Measurements from ENCODE around the gene OOSP3. TPM values are rescaled to one million over a fixed set of nuclear protein-coding genes. Genes with fewer than 3 reads are reported as not detected.
"Not testable (repeated sequence)": the region's sequence is repeated elsewhere in the genome, so short reads cannot be mapped to it uniquely, and the experiment has no call there.

Gene OOSP3
- total RNA-seq, 1 experiment from 2014 or later = not detected

GRCh38 chr11:59898650-59899049 is 20.1 kb downstream of the OOSP3 start:
- H3K27me3 ChIP-seq = no peaks in the 10 kb centered on the region
- H3K9me3 ChIP-seq (replicated peaks) = no peaks in the 10 kb centered on the region; the same call in 1 of the 2 replicates
- peaks cover 14% of the 10 kb centered on the region for H3K4me1 ChIP-seq
- H3K27ac ChIP-seq = peak overlapping the region; percentile 7; the same call in 1 of the 2 replicates
- DNase-seq = peak; percentile 9 to 36
- H3K4me3 ChIP-seq = no peak overlapping the region
- no peaks in the 10 kb centered on the region for H3K36me3 ChIP-seq

GRCh38 chr11:59899532-59899931 is 20.9 kb downstream of the OOSP3 start:
- Histone ChIP-seq H3K9me3 (replicated peaks) (no peaks in the 10 kb centered on the region; the same call in 1 of the 2 replicates), H3K4me1 (peaks cover 14% of the 10 kb centered on the region), H3K4me3 (no peak overlapping the region), H3K27me3 (no peaks in the 10 kb centered on the region), H3K27ac (peak overlapping the region; percentile 7; the same call in 1 of the 2 replicates), H3K36me3 (no peaks in the 10 kb centered on the region)
- no peak for DNase-seq

- H3K4me3 ChIP-seq = no peak overlapping the region
- DNase-seq = no peak
- no peaks in the 10 kb centered on the region; the same call in 1 of the 2 replicates for H3K9me3 ChIP-seq (replicated peaks)
- no peaks in the 10 kb centered on the region for H3K36me3 ChIP-seq
- H3K4me1 ChIP-seq = peaks cover 14% of the 10 kb centered on the region
- no peaks in the 10 kb centered on the region for H3K27me3 ChIP-seq
- peak overlapping the region; percentile 56 for H3K27ac ChIP-seq
These were observed 22.0 kb downstream of the OOSP3 start for GRCh38 chr11:59900366-59901126.

GRCh38 chr11:59901306-59901705 is 22.7 kb downstream of the OOSP3 start:
- Histone ChIP-seq H3K4me1 (peaks cover 14% of the 10 kb centered on the region), H3K9me3 (replicated peaks) (no peaks in the 10 kb centered on the region; the same call in 1 of the 2 replicates), H3K27ac (peak overlapping the region; percentile 56), H3K36me3 (no peaks in the 10 kb centered on the region), H3K27me3 (no peaks in the 10 kb centered on the region), H3K4me3 (no peak overlapping the region)
- peak; percentile 39 to 60 for DNase-seq

- not testable (repeated sequence) for H3K36me3 ChIP-seq; DNase-seq; H3K9me3 ChIP-seq (replicated peaks); H3K4me3 ChIP-seq; H3K27ac ChIP-seq; H3K27me3 ChIP-seq
- peaks cover 14% of the 10 kb centered on the region for H3K4me1 ChIP-seq
These were observed 25.0 kb downstream of the OOSP3 start for GRCh38 chr11:59903569-59903968.

GRCh38 chr11:59918480-59918879 is 39.9 kb downstream of the OOSP3 start:
- 0 out of 2 replicates have a peak, but pooled peaks cover 4% of the 10 kb centered on the region for H3K4me1 ChIP-seq
- no peak for DNase-seq
- H3K36me3 ChIP-seq = no peaks in the 10 kb centered on the region
- no peaks in the 10 kb centered on the region for H3K27me3 ChIP-seq
- H3K9me3 ChIP-seq (replicated peaks) = no peaks in the 10 kb centered on the region
- H3K27ac ChIP-seq = no peak overlapping the region
- no peak overlapping the region for H3K4me3 ChIP-seq

- no peaks in the 10 kb centered on the region for H3K27me3 ChIP-seq
- 0 out of 2 replicates have a peak, but pooled peaks cover 2% of the 10 kb centered on the region for H3K9me3 ChIP-seq (replicated peaks)
- DNase-seq = peak; percentile 50 to 78
- no peaks in the 10 kb centered on the region for H3K36me3 ChIP-seq
- H3K4me3 ChIP-seq = no peak overlapping the region
- H3K4me1 ChIP-seq = 0 out of 2 replicates have a peak, but pooled peaks cover 4% of the 10 kb centered on the region
- H3K27ac ChIP-seq = no peak overlapping the region
These were observed 40.5 kb downstream of the OOSP3 start for GRCh38 chr11:59918987-59919589.

- H3K27me3 ChIP-seq = no peaks in the 10 kb centered on the region
- no peak overlapping the region for H3K27ac ChIP-seq
- no peaks in the 10 kb centered on the region for H3K4me1 ChIP-seq
- 0 out of 2 replicates have a peak, but pooled peaks cover 7% of the 10 kb centered on the region for H3K9me3 ChIP-seq (replicated peaks)
- no peak for DNase-seq
- H3K36me3 ChIP-seq = no peaks in the 10 kb centered on the region
- no peak overlapping the region for H3K4me3 ChIP-seq
These were observed 45.2 kb downstream of the OOSP3 start for GRCh38 chr11:59923813-59924212.

- Histone ChIP-seq H3K4me1 (no peaks in the 10 kb centered on the region), H3K9me3 (replicated peaks) (no peaks in the 10 kb centered on the region; the same call in 1 of the 2 replicates), H3K36me3 (no peaks in the 10 kb centered on the region), H3K4me3 (no peak overlapping the region), H3K27me3 (no peaks in the 10 kb centered on the region), H3K27ac (no peak overlapping the region)
- no peak for DNase-seq
These were observed 53.1 kb downstream of the OOSP3 start for GRCh38 chr11:59931688-59932087.

GRCh38 chr11:59938132-59938531 is 59.5 kb downstream of the OOSP3 start, which contains the start of gene OOSP1:
Gene OOSP1, plus strand, starts transcription at chr11:59938432. Its CDS starts 23 bp downstream, at chr11:59938455.
- no peak within 1 kb of the TSS for H3K27ac ChIP-seq
- no peaks in the 10 kb centered on the region for H3K27me3 ChIP-seq
- no peaks in the 10 kb centered on the region for H3K4me1 ChIP-seq
- no peak for DNase-seq
- no peaks in the 10 kb centered on the region for H3K9me3 ChIP-seq (replicated peaks)
- no peaks in the 10 kb centered on the region for H3K36me3 ChIP-seq
- H3K4me3 ChIP-seq = no peak within 1 kb of the TSS

GRCh38 chr11:59938718-59939117 is 60.1 kb downstream of the OOSP3 start:
- Histone ChIP-seq H3K4me1 (no peaks in the 10 kb centered on the region), H3K27me3 (no peaks in the 10 kb centered on the region), H3K36me3 (no peaks in the 10 kb centered on the region), H3K4me3 (no peak overlapping the region), H3K27ac (no peak overlapping the region), H3K9me3 (replicated peaks) (no peaks in the 10 kb centered on the region)
- DNase-seq = no peak

- Histone ChIP-seq H3K4me3 (no peak overlapping the region), H3K4me1 (peaks cover 2% of the 10 kb centered on the region; the same call in 1 of the 2 replicates), H3K9me3 (replicated peaks) (no peaks in the 10 kb centered on the region), H3K27me3 (no peaks in the 10 kb centered on the region), H3K36me3 (no peaks in the 10 kb centered on the region), H3K27ac (no peak overlapping the region)
- DNase-seq = no peak
These were observed 60.9 kb downstream of the OOSP3 start for GRCh38 chr11:59939482-59939881.

- no peaks in the 10 kb centered on the region for H3K36me3 ChIP-seq
- no peak overlapping the region for H3K4me3 ChIP-seq
- H3K27me3 ChIP-seq = no peaks in the 10 kb centered on the region
- no peak for DNase-seq
- no peak overlapping the region for H3K27ac ChIP-seq
- no peaks in the 10 kb centered on the region for H3K9me3 ChIP-seq (replicated peaks)
- H3K4me1 ChIP-seq = peaks cover 3% of the 10 kb centered on the region; the same call in 1 of the 2 replicates
These were observed 62.5 kb downstream of the OOSP3 start for GRCh38 chr11:59941091-59941490.

- peak; percentile 57 to 75 for DNase-seq
- no peaks in the 10 kb centered on the region for H3K27me3 ChIP-seq
These were observed 65.6 kb downstream of the OOSP3 start for GRCh38 chr11:59943997-59944714.

GRCh38 chr11:59944720-59945119 is 66.1 kb downstream of the OOSP3 start:
- DNase-seq = no peak
- Histone ChIP-seq H3K27ac (no peak overlapping the region), H3K4me3 (no peak overlapping the region), H3K27me3 (no peaks in the 10 kb centered on the region), H3K36me3 (no peaks in the 10 kb centered on the region), H3K4me1 (peaks cover 3% of the 10 kb centered on the region; the same call in 1 of the 2 replicates), H3K9me3 (replicated peaks) (no peaks in the 10 kb centered on the region)

More at GRCh38 chr11:59943997-59944714, 65.6 kb downstream of the OOSP3 start:
- no peaks in the 10 kb centered on the region for H3K36me3 ChIP-seq
- H3K27ac ChIP-seq = no peak overlapping the region
- peaks cover 3% of the 10 kb centered on the region; the same call in 1 of the 2 replicates for H3K4me1 ChIP-seq
- H3K4me3 ChIP-seq = no peak overlapping the region
- no peaks in the 10 kb centered on the region for H3K9me3 ChIP-seq (replicated peaks)
